GM23338 (cell line): ENCODE data around the gene UFD1. TPM values are rescaled to one million over a fixed set of nuclear protein-coding genes. Genes with fewer than 3 reads are reported as not detected.

ENCODE experiments used
- ATAC-seq: fragments of 200-7000 bp; cut with Tn5 transposase; 3 replicates; pipeline ENCODE4 v1.9.1; 2020
- DNase-seq: peaks from one replicate; pipeline ENCODE4 v3.0.0-alpha.2; 2015; ENCODE audit warnings: low spot score
- H2AFZ ChIP-seq: fragments of 200-600 bp; sonication (generic); 2 replicates; pipeline ENCODE4 v1.8.0; 2016; ENCODE audit warnings: antibody characterized with exemption, mild to moderate bottlenecking, moderate library complexity
- H3F3A ChIP-seq: fragments of 200-600 bp; sonication (generic); replicated peaks from 2 replicates; pipeline ENCODE4 v1.8.0; 2017; ENCODE audit warnings: antibody characterized with exemption, mixed run types, low read depth
- H3K27ac ChIP-seq: fragments of 200-600 bp; sonication (generic); 2 replicates; pipeline ENCODE4 v1.6.1; 2016; ENCODE audit warnings: low read depth
- H3K27me3 ChIP-seq: fragments of 200-600 bp; sonication (generic); 2 replicates; pipeline ENCODE4 v1.8.0; 2016; ENCODE audit warnings: mild to moderate bottlenecking, mixed run types, moderate library complexity; ENCODE audit not compliant: insufficient read depth
- H3K36me3 ChIP-seq: fragments of 200-600 bp; sonication (generic); 2 replicates; pipeline ENCODE4 v1.8.0; 2016; ENCODE audit warnings: mild to moderate bottlenecking; ENCODE audit not compliant: insufficient read depth
- H3K4me1 ChIP-seq: fragments of 200-600 bp; sonication (generic); 2 replicates; pipeline ENCODE4 v1.8.0; 2016; ENCODE audit warnings: mild to moderate bottlenecking, moderate library complexity; ENCODE audit not compliant: insufficient read depth
- H3K4me2 ChIP-seq: fragments of 200-600 bp; sonication (generic); 2 replicates; pipeline ENCODE4 v1.7.1; 2017; ENCODE audit warnings: mixed run types
- H3K4me3 ChIP-seq: fragments of 200-600 bp; sonication (generic); 2 replicates; pipeline ENCODE4 v1.6.1; 2016; ENCODE audit warnings: mixed run types
- H3K79me2 ChIP-seq: fragments of 200-600 bp; sonication (generic); replicated peaks from 2 replicates; pipeline ENCODE4 v1.8.0; 2017; ENCODE audit warnings: mild to moderate bottlenecking; ENCODE audit not compliant: insufficient read depth
- H3K9me2 ChIP-seq: fragments of 200-600 bp; sonication (generic); 2 replicates; pipeline ENCODE4 v1.8.0; 2017; ENCODE audit not compliant: insufficient read depth
- H4K20me1 ChIP-seq: fragments of 200-600 bp; sonication (generic); replicated peaks from 2 replicates; pipeline ENCODE4 v1.8.0; 2017; ENCODE audit warnings: mild to moderate bottlenecking; ENCODE audit not compliant: insufficient read depth
- H3K27ac Mint-ChIP-seq: 2 replicates; pipeline ENCODE4 v1.8.0; 2020; ENCODE audit warnings: inconsistent platforms, mild to moderate bottlenecking, moderate library complexity, mixed read lengths
- H3K27me3 Mint-ChIP-seq: 3 replicates; pipeline ENCODE4 v1.8.0; 2022; ENCODE audit warnings: low read depth, mild to moderate bottlenecking, moderate library complexity, mixed read lengths, inconsistent platforms; ENCODE audit not compliant: insufficient read depth, poor library complexity
- H3K36me3 Mint-ChIP-seq: 3 replicates; pipeline ENCODE4 v1.8.0; 2021; ENCODE audit warnings: low read depth, mild to moderate bottlenecking, inconsistent platforms, moderate library complexity, mixed read lengths
- H3K4me1 Mint-ChIP-seq: 3 replicates; pipeline ENCODE4 v1.8.0; 2020; ENCODE audit warnings: mild to moderate bottlenecking, inconsistent platforms, mixed read lengths
- H3K4me3 Mint-ChIP-seq: 3 replicates; pipeline ENCODE4 v1.8.0; 2021; ENCODE audit warnings: moderate library complexity, mild to moderate bottlenecking, inconsistent platforms, mixed read lengths
- H3K9me3 Mint-ChIP-seq: 3 replicates; pipeline ENCODE4 v1.8.0; 2020; ENCODE audit warnings: moderate library complexity, mild to moderate bottlenecking, inconsistent platforms, mixed read lengths
- CREB1 ChIP-seq: fragments of 250-450 bp; sonication (Bioruptor Pico); IDR thresholded peaks from 2 replicates; pipeline ENCODE4 v1.5.0; 2020; ENCODE audit warnings: low read depth, mild to moderate bottlenecking, moderate library complexity
- CTCF ChIP-seq, 2 experiments: fragments of 200-600 bp in 1 of 2; sonication (generic) in 1 of 2; conservative IDR thresholded peaks; 2 replicates each; pipeline versions ENCODE4 v1.5.1 to v1.6.1; 2016 to 2017; ENCODE audit warnings: antibody characterized with exemption in 2 of 2, low read depth in 2 of 2, mild to moderate bottlenecking in 2 of 2, moderate library complexity in 1 of 2
- ETS1 ChIP-seq: IDR thresholded peaks from 2 replicates; pipeline ENCODE4 v1.6.1; 2016; ENCODE audit warnings: antibody characterized with exemption
- EZH2 ChIP-seq: fragments of 200-600 bp; sonication (generic); IDR thresholded peaks from one replicate; pipeline ENCODE4 v1.8.0; 2017; ENCODE audit warnings: antibody characterized with exemption, mild to moderate bottlenecking, low read depth; ENCODE audit not compliant: unreplicated experiment
- JUNB ChIP-seq: IDR thresholded peaks from one replicate; pipeline ENCODE4 v1.6.1; 2016; ENCODE audit warnings: antibody characterized with exemption; ENCODE audit not compliant: unreplicated experiment
- NANOG ChIP-seq: IDR thresholded peaks from 2 replicates; pipeline ENCODE4 v1.6.1; 2016; ENCODE audit warnings: antibody characterized with exemption, borderline replicate concordance
- POLR2AphosphoS5 ChIP-seq: IDR thresholded peaks from 2 replicates; pipeline ENCODE4 v1.6.1; 2016; ENCODE audit warnings: antibody characterized with exemption, low read depth
- REST ChIP-seq: IDR thresholded peaks from one replicate; pipeline ENCODE4 v1.6.1; 2018; ENCODE audit warnings: antibody characterized with exemption; ENCODE audit not compliant: unreplicated experiment
- STAT1 ChIP-seq: IDR thresholded peaks from one replicate; pipeline ENCODE4 v1.6.1; 2016; ENCODE audit warnings: antibody characterized with exemption; ENCODE audit not compliant: unreplicated experiment
- ZNF114 ChIP-seq: fragments of 250-450 bp; sonication (Bioruptor Pico); IDR thresholded peaks from 2 replicates; pipeline ENCODE4 v1.5.0; 2020; ENCODE audit warnings: mild to moderate bottlenecking, moderate library complexity
- ZNF462 ChIP-seq: fragments of 250-450 bp; sonication (Bioruptor Pico); IDR thresholded peaks from 2 replicates; pipeline ENCODE4 v1.5.0; 2020; ENCODE audit warnings: mild to moderate bottlenecking, moderate library complexity
- polyA plus RNA-seq: library from polyadenylated mRNA; unstranded; fragments of >200 nt; fragmentation: Nextera tagmentation; extraction: Ambion mirVana; gene quantifications from 2 replicates; pipeline ENCODE4 v1.2.1, GENCODE V29; 2016
- total RNA-seq: library from RNA; depleted of rRNA; stranded (reverse); fragments of >200 nt; shearing (Covaris generic); gene quantifications from 2 replicates; pipeline ENCODE4 v1.2.3, GENCODE V29; 2014

Gene UFD1
- total and polyA plus RNA-seq, 2 experiments from 2014 or later: 53.5 to 93.8 TPM

GRCh38 chr22:19480789-19481188 is 1.8 kb upstream of the UFD1 start:
- 0 out of 2 replicates have a peak overlapping the region, but pooled peaks have one; percentile 100 for H3K27ac Mint-ChIP-seq
- H3K79me2 ChIP-seq: peaks cover 42% of the 10 kb centered on the region

More at GRCh38 chr22:19480789-19481188, 1.8 kb upstream of the UFD1 start:
- H2AFZ ChIP-seq: no peak overlapping the region
- H3K27me3 ChIP-seq: no peaks in the 10 kb centered on the region
- H3K4me3 Mint-ChIP-seq: peak overlapping the region; percentile 97
- peaks cover 17% of the 10 kb centered on the region for H3K4me1 Mint-ChIP-seq
- H3K4me1 ChIP-seq: peaks cover 13% of the 10 kb centered on the region
- DNase-seq (no peak), ATAC-seq (no peak)
- no peaks in the 10 kb centered on the region for H3K9me2 ChIP-seq
- H3K36me3 Mint-ChIP-seq: peaks cover 28% of the 10 kb centered on the region
- H3K4me3 ChIP-seq: peak overlapping the region; percentile 55
- peak overlapping the region; percentile 96 for H3K4me2 ChIP-seq
- H3K27ac ChIP-seq: no peak overlapping the region
- peaks cover 26% of the 10 kb centered on the region for H3K36me3 ChIP-seq
- H3K27me3 Mint-ChIP-seq: peaks cover 3% of the 10 kb centered on the region
- no peak for TF ChIP-seq ZNF114
- TF ChIP-seq CREB1: no peak
- no peak for TF ChIP-seq EZH2
- no peak for TF ChIP-seq STAT1
- no peak for TF ChIP-seq REST
- TF ChIP-seq CTCF (conservative IDR thresholded peaks at IDR 0.05; ENCODE audit: low read depth in 2 of 2): no peak
- TF ChIP-seq JUNB: no peak
- TF ChIP-seq POLR2AphosphoS5: no peak
- TF ChIP-seq ETS1: no peak
- TF ChIP-seq ZNF462 (CRISPR knock-in tag): no peak
- no peak for TF ChIP-seq NANOG
- peaks cover 29% of the 10 kb centered on the region for H4K20me1 ChIP-seq
- no peaks in the 10 kb centered on the region for H3K9me3 Mint-ChIP-seq
- H3F3A ChIP-seq: no peaks in the 10 kb centered on the region
